Measurements from ENCODE around the gene MARCHF3. TPM values are rescaled to one million over a fixed set of nuclear protein-coding genes. Genes with fewer than 3 reads are reported as not detected.
A peak's percentile ranks its signal among the peaks of the same experiment; 100 is the strongest.

Gene MARCHF3
- total and polyA plus RNA-seq, 10 of the 15 experiments (the other 5 are each of a cell fraction or from before 2014, with no cell fraction given), result 3.6 to 24.1 (median 11.3) TPM

DNA sequence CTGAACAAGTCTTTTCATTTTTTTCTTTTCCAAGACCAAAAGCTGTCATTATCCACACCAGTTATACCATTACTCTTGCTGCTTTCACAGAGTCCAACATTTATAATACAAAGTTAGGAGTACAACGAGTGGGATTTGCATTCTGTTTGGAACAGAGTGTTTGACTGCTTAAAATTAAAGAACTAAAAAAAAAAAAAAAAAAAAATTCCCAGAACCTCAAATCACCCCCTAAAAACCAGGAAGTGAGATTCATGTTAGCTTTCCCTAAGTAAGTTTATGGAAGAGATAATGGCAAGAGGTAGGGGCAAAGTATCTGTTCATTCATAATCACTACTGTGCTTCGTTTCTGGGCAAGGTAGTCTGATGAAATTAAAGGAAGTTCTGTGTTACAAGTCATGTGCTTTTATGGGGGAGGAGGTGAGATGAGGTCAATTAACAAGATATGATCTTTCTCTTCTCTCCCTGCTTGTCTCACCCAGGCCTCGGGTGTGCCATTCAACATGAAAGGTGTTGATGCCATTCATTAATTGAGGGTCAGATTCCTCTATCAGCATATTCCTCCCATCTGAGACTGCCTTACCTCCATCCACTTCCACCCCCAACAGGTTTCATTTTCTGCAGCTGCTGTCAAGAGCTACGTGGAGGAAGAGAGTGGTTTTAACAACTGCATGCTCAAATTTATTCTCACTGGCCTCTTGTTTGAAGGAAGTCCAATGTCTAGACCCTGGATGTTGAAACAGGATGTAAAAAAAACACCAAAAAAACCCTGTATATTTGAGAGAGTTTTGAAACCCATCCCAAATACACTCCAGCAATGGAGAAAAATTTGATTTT lies 58.1 kb downstream of the MARCHF3 start:
- intact Hi-C loops (cut with micrococcal nuclease; ENCODE audit: unreplicated experiment), result loop anchor here (1.0 to 2.0 kb wide), 3 partner anchors 16 to 59 kb away; partner anchors contain the start of gene MARCHF3
- TF ChIP-seq SREBF2 (IDR thresholded peaks at IDR 0.05; ENCODE audit: low read length) (no peak), SRF (IDR thresholded peaks at IDR 0.05; ENCODE audit: low read depth in 2 of 2, low read length in 2 of 2) (no peak), EGR1 (IDR thresholded peaks at IDR 0.05; ENCODE audit: borderline replicate concordance in 1 of 2, low read depth in 2 of 2, low read length in 2 of 2) (no peak), ASH2L (IDR thresholded peaks at IDR 0.05; ENCODE audit: borderline replicate concordance, low read depth) (no peak), CREB1 (IDR thresholded peaks at IDR 0.05; ENCODE audit: low read depth) (0 out of 2 replicates have a peak, but pooled peaks have one; percentile 25), IKZF2 (IDR thresholded peaks at IDR 0.05) (peak; percentile 85 to 90), CHD2 (IDR thresholded peaks at IDR 0.05; ENCODE audit: borderline replicate concordance, low read depth, low read length) (peak; percentile 57; the same call in 1 of the 2 replicates), EED (IDR thresholded peaks at IDR 0.05; ENCODE audit: low read depth) (peak; percentile 67), MXI1 (IDR thresholded peaks at IDR 0.05; ENCODE audit: low read depth, low read length) (peak; percentile 75), FOS (IDR thresholded peaks at IDR 0.05; ENCODE audit: borderline replicate concordance, extremely low read depth, insufficient read length) (no peak), RFX5 (IDR thresholded peaks at IDR 0.05; ENCODE audit: low read depth, low read length) (no peak), RAD51 (IDR thresholded peaks at IDR 0.05) (peak; percentile 86), NBN (IDR thresholded peaks at IDR 0.05) (peak; percentile 88), TCF12 (IDR thresholded peaks at IDR 0.05; ENCODE audit: low read depth, low read length) (peak; percentile 89), NR2F1 (conservative IDR thresholded peaks at IDR 0.05) (peak; percentile 89), YY1 (IDR thresholded peaks at IDR 0.05; ENCODE audit: low read depth, low read length) (0 out of 2 replicates have a peak, but pooled peaks have one; percentile 33)
- TF ChIP-seq, protein P1, sequence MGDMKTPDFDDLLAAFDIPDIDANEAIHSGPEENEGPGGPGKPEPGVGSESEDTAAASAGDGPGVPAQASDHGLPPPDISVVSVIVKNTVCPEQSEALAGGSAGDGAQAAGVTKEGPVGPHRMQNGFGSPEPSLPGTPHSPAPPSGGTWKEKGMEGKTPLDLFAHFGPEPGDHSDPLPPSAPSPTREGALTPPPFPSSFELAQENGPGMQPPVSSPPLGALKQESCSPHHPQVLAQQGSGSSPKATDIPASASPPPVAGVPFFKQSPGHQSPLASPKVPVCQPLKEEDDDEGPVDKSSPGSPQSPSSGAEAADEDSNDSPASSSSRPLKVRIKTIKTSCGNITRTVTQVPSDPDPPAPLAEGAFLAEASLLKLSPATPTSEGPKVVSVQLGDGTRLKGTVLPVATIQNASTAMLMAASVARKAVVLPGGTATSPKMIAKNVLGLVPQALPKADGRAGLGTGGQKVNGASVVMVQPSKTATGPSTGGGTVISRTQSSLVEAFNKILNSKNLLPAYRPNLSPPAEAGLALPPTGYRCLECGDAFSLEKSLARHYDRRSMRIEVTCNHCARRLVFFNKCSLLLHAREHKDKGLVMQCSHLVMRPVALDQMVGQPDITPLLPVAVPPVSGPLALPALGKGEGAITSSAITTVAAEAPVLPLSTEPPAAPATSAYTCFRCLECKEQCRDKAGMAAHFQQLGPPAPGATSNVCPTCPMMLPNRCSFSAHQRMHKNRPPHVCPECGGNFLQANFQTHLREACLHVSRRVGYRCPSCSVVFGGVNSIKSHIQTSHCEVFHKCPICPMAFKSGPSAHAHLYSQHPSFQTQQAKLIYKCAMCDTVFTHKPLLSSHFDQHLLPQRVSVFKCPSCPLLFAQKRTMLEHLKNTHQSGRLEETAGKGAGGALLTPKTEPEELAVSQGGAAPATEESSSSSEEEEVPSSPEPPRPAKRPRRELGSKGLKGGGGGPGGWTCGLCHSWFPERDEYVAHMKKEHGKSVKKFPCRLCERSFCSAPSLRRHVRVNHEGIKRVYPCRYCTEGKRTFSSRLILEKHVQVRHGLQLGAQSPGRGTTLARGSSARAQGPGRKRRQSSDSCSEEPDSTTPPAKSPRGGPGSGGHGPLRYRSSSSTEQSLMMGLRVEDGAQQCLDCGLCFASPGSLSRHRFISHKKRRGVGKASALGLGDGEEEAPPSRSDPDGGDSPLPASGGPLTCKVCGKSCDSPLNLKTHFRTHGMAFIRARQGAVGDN (IDR thresholded peaks at IDR 0.05), result peak; percentile 97
- TF ChIP-seq, protein P2, sequence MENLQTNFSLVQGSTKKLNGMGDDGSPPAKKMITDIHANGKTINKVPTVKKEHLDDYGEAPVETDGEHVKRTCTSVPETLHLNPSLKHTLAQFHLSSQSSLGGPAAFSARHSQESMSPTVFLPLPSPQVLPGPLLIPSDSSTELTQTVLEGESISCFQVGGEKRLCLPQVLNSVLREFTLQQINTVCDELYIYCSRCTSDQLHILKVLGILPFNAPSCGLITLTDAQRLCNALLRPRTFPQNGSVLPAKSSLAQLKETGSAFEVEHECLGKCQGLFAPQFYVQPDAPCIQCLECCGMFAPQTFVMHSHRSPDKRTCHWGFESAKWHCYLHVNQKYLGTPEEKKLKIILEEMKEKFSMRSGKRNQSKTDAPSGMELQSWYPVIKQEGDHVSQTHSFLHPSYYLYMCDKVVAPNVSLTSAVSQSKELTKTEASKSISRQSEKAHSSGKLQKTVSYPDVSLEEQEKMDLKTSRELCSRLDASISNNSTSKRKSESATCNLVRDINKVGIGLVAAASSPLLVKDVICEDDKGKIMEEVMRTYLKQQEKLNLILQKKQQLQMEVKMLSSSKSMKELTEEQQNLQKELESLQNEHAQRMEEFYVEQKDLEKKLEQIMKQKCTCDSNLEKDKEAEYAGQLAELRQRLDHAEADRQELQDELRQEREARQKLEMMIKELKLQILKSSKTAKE (IDR thresholded peaks at IDR 0.05; ENCODE audit: low read depth, poor library complexity, severe bottlenecking), result peak; percentile 73

More for the DNA sequence above, 58.1 kb downstream of the MARCHF3 start:
- Histone ChIP-seq H3K4me2 (ENCODE audit: control insufficient read depth, insufficient read depth) (peak overlapping the region; percentile 61), H3K79me2 (ENCODE audit: control insufficient read depth, insufficient read depth, low read length) (no peaks in the 10 kb centered on the region), H3K4me1 (ENCODE audit: control insufficient read depth, insufficient read depth, low read length) (peaks cover 34% of the 10 kb centered on the region), H3K27me3 (replicated peaks in 1 of 2; ENCODE audit: control insufficient read depth in 2 of 2, insufficient read depth in 2 of 2, low read length in 1 of 2) (no peaks in the 10 kb centered on the region), H4K20me1 (ENCODE audit: control insufficient read depth, insufficient read depth) (no peaks in the 10 kb centered on the region), H3K9ac (ENCODE audit: control insufficient read depth, insufficient read depth, low read length) (peak overlapping the region; percentile 13; the same call in 1 of the 2 replicates), H3K9me3 (replicated peaks; ENCODE audit: control insufficient read depth, insufficient read depth, low read length) (no peaks in the 10 kb centered on the region), H3K27ac (ENCODE audit: control insufficient read depth, insufficient read depth) (peak overlapping the region; percentile 78), H3K36me3 (ENCODE audit: control insufficient read depth in 2 of 2, insufficient read depth in 2 of 2, low read length in 1 of 2) (no peaks in the 10 kb centered on the region), H3K4me3 (no peak overlapping the region), H2AFZ (ENCODE audit: control insufficient read depth, low read depth, low read length) (peak overlapping the region; percentile 73)
- DNase-seq (ENCODE audit: low read depth, low spot score), result peak; percentile 76
- ChIA-PET POLR2A (interaction anchor here (0.7 to 2.8 kb wide), 10 partner anchors 11 to 186 kb away, joined by 3 to 11 read pairs (median 3); no protein-coding TSS in a partner anchor), SMC1A (ENCODE audit: uncharacterized antibody, unreplicated experiment) (interaction anchor here (0.8 to 11.5 kb wide), 15 partner anchors 9 to 192 kb away, joined by 3 to 102 read pairs (median 5); no protein-coding TSS in a partner anchor), CTCF (interaction anchor here (1.0 to 1.8 kb wide), 9 partner anchors 8 to 194 kb away, joined by 3 to 5 read pairs (median 4); no protein-coding TSS in a partner anchor), RAD21 (ENCODE audit: unreplicated experiment) (interaction anchor here (0.8 to 11.5 kb wide), 8 partner anchors 11 to 55 kb away, joined by 3 to 102 read pairs (median 5); no protein-coding TSS in a partner anchor)
- peak; percentile 83 for ATAC-seq
- 11% methylated on average over 4 of the region's 4 CpGs for WGBS (ENCODE audit: insufficient coverage, insufficient replicate concordance, low lambda C conversion rate, missing lambda C conversion rate)
- peak; percentile 52 for FAIRE-seq
- in situ Hi-C loops (cut with MboI), result no loop called here
- BruUV-seq (replicated peaks), result TSS peak; percentile 29

Data from GM12878 (cell line).